Activated naive CD8-positive, alpha-beta T cell treated with anti-CD3 and anti-CD28 coated beads, Interleukin-2, amount 50 U/mL, for 16 hours (primary cell): ENCODE results near the gene THADA.

Experiments
- DNase-seq: peaks from one replicate; pipeline ENCODE4 v3.0.0-alpha.2; 2020; ENCODE audit warnings: low read depth, low spot score

The THADA gene

DNA sequence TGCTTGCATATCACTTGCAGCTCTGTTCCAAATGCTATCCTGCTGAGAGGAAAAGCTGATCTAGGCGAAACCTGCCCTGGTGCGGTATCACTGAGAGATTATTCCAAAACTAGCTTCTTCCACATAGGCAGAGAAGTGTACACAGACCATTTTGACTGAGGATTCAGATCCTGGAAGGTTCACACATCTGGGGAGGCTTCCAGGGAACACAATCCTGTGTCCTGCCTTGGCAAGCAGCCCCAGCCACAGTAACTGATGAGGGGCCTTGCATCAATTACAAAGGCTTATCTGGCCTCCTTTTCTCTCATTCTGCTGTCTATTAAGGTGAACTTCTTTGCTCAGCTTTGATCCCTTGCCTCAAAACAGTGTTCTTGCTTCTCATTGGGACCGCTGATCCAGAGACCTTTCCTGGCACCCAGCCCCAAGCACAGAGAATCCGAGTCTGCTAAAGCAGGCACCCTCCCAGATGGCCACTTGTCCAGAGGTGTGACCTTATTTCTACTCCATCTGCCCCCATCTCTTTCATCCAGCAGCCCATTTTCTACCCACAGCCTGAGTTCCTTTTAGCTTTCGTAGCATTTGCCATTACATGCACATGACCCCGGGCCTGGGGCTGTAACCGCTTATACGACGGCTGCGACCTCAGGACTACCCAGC lies 317.1 kb downstream of the THADA start:
- no peak for DNase-seq

DNA sequence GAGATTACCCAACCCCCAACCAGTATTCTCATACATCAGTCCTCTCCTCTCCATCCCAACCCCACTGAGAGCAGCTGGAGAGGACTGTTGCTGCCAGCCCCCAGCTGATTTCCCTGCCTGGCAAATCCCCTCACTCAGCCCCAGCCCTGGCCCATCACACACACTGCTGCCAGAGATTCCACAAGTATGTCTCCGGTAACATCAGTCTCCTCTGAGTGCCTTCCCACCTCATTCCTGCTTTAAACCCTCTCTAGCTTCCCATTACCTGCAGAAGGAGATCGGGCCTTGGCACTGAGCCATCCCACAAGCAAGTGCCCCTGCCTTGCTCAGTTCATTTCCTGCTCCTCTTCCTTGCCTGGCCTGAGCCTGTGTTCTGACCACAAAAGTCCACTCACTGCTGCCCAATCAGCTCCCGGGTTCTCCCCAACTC lies 318.9 kb downstream of the THADA start:
- no peak for DNase-seq

DNA sequence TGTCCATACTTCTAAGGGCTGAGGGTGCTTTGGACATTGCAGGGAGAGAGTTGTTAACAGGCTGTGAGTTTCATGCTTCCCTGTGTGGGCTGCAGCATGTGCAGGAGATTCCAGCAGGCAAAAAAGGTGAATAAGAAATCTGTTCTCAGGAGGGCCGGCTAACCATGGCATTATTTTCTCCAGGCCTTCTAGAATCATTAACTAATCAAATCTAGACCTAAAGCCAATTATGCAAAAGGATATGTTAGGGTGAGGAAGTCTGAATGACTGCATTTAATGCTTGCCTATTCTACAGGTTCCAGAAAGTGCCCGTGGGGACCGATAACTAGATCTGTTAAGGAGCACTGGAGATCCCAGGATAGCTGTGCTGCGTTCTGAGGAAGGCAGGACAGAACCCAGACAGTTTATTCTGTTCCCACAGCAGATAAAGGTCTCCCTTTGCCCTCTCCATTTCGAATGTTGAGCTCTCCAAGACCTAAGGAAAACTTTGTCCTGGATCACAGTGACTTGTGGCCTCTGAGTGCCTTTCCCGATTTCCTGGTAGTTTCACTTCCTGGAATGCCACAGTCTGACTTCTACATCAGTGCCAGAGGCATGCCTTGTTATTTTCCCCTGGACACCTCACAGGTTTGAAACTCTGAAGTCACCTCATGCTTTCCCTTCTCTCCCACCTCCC lies 319.4 kb downstream of the THADA start:
- no peak for DNase-seq

DNA sequence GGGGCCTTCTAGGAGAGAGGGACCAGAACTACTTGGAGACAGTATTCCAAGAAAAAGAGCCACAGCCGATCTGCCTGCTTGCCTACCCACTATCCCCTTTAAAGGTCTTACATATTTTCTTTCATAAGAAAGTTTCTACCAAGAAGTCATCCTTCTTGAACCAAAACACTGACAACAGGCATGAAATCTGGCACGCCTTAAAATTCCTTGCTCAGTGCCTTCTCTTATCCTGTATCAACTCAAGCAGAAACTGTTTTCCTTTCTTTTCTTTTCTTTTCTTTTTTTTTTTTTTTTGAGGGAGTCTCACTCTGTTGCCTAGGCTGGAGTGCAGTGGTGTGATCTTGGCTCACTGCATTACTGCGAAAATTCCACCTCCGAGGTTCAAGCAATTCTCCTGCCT lies 321.1 kb downstream of the THADA start:
- DNase-seq = no peak

DNA sequence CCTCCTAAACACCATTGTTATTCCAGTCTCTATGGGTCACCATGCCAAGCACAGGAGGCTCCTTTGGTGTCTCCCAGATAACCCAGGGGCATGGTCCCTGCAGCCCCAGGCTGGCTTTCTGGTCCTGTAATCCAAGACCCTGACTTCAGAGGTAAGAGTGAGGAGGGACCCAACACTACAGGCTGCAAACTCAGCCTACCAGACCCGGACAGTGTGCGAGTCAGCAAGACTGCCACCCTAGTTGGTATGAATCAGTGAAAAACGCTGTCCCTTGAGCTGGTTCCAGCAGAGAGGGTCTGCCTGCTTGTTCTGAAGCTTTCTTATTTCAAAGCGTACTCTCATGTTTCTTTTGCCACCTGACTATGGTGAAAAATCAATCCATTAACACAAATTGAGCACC lies 321.8 kb downstream of the THADA start:
- no peak for DNase-seq

DNA sequence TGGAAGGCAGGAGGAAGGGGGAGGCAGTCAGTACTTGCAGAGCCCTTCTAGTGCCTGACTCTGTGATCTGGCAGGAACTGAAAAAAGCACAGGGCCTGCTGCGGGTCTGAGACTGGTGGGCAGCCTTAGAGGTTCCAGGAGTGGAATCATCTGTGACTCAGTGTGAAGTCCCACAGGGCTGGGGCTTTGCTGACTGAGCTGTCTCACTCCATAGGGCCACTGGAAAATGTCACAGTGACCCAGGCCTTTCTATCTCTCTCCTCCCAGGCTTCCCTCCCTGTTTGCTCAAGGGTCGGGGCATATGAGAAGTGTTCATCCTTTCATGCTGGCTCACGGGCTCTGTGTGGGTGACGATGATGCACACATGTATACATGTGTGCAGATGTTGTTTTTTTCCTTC lies 322.3 kb downstream of the THADA start:
- DNase-seq = no peak

DNA sequence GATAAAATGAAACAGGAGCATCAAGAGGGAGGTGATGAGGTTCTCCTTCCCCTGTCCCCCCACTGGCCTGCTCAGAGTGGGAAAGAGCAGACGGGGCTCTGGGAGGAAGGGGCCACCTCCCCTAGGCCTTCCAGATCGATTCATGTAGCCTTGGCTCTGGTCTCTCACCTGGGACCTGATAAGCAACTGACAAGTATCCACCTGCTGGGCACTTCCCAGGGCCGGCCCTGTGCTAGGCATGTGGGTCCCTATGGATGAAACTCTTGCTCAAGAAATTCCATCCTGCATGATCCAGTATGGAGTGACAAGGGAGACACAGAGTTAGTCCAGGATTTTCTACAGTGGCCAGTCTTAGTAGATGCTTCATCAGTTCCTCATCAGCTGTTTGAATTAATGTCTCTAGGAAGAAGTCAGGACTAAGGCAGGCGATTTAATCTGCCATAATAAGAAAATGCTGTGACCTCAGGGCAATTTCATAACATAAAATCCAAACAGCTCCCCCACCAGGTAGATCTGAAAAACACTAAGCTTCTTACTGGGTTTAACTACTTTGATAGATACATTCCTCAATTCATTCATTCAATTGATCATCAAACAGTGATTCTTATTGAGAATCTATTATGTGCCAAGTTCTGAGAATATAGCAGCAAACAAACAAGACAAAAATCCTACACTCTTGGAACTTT lies 324.8 kb downstream of the THADA start:
- DNase-seq = no peak

DNA sequence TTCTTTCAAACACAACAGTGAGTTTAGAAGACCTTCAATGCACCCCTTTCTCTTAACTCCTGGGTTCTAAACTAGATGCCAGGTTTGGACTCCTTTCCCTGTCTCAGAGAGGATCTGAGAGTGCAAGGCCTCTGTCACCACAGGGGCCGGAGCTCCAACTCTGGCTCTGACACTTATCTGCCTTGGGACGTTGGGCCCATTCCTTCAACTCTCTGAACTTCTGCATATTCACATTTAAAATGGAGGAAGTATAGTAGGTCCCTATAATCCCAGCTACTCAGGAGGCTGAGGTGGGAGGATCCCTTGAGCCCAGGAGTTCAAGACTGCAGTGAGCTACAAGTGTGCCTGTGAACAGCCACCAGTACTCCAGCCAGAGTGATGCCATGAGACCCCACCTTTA lies 325.4 kb downstream of the THADA start:
- DNase-seq = no peak

DNA sequence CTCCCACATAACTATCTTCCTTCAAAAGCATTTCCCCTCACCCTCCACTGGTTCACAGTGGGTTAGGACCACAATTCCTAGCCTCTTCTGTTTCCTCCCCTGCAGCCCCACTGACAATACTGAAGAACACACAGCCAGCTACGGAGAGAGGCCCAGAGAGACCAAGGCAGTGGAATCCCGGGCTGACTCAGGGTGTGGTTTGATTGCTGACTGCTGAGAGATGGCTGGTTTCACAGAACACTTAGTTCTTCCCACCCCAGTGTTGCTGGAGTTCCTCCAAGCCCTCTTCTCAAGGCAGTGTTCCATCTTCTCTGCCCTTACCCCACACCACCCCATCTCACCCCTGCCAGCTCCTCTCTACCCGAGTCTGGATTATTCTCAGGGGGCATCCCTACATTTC lies 326.1 kb downstream of the THADA start:
- no peak for DNase-seq

DNA sequence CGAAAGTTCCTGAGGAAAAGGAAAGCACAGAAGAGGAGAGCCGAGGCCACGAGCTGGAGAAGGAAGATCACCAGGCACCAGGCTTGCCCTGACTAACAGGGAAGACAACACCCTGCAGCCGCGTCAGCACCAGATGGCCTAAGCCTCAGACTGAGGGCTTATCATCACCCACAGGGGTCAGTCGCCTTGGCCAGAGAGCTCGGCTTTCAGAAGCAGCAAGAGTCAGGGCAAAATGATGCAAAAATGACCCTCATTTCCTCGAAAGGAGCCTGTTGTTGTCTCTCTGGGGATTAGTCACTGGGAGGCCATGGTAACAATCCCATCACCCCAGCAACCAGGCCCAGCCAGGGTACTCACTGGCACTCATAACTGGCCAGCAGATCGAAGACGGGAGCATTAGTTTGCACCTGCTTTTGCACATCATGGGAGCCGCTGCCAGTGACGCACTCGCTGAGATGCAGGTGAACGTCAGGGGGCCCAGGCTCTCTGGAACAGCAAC lies 326.7 kb downstream of the THADA start:
- no peak for DNase-seq

DNA sequence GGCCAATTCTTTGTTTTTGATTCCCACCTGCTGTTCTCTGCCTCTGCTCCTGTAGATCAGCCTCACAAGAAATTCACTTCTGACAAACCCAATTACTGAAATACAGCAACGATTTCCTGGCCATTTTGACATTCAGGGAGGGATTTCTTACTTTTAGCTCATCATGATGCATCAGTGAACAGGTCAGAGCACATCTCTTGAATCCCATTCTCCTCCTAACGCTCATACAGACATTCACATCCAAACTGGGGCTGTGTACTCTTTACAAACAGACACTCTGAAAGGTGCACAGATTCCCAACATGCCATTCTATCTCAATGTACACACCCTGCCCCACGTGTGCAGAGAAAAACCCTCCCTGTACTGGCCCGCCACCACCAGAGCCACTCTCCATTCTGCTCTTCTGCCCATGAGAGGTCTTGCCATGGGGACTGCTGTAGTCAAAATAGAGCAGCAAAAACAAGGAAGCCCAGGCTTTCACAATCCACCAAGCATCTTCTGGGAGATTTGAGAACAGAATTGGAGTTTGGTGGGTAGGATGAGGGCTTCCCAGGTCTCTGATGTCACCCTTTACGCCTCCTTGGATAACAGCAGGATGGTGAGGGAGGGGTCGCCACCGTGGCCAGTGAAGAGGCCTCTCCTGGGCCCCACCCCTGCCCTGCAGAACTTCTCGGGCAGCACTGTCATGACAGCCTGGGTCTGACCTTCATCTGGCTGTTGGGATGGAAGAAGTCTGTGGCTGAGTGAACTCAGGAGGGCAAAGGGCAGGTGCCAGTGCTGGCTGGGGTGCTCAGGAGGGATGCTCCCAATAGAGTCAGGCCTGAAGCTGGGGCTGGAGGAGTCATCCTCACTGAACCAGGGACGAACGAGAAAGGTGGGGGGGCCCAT lies 327.5 kb downstream of the THADA start:
- DNase-seq = no peak

DNA sequence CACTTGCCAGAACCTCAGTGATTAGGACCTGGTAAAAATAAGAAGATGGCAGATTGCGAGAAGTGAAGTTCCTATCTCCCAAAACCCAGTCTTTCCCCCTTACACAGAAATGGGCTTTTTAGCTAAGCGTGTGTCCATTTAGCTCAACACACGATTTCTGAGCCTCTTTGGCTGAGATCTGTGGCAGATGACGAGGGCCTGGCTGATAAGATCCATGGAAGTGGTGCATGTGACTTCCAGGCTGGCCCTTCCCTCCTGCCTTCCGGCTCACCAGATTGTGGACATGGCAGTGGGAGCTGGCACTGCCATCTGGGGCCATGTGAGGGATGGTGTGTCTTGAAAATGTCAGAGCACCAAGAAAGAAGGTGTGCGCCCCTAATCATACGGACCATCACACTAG lies 328.5 kb downstream of the THADA start:
- DNase-seq = no peak

DNA sequence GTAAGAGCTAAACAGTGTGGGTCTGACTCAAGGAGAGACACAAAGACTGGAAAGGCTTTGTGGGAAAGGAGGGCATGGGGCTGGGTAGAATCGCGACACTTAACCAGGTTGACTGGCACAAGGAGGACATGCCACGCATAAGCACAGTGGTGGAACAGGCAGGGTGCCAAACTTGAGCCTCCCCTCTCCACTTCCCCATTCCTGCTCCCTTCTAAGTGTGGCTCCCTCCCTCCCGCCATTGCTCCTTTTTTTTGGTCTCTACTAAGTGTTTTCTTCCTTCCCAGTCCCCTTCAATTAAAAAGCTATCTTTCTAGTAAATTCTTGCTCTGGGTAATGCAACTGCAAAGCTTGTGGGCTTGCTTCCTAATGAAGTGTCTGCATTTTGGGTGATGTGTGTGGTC lies 329.1 kb downstream of the THADA start:
- no peak for DNase-seq

DNA sequence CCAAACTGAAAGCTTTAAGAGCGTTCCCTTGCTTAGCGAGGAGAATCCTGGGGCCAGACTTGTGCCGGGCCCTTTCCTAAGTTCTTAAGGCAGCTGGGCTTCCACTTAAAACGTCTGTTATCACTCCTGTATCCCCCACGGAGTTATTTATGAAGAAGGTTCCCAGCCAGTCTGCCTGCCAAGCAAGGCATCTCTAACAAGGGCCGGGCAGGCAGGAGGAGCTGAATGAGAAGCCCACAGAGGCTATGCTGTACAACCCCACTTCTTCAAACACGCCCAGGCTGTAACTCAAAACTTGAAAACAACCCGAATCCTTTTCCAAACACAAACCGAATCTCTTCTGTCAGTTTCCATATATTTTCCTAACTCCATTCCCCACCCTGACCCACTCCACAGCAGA lies 330.4 kb downstream of the THADA start:
- DNase-seq = no peak

DNA sequence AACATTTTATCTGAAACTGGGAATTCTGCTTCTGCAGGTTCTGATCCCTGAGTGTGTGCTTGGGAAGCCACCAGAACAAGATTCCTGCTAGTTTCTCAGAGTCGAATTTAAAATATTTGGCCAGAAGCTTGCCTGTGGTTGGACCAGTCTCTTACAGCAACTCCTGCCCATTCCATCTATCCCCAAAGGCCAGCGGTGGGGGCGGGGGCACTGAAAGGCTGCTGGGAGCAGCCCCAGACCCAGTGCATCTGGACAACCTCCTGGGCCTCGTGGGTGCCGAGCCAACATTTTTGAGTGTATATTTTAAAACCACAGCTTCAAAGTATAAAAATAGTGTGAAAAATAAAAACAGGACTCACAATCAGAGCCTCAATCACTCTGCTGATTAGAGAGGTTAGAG lies 330.8 kb downstream of the THADA start:
- DNase-seq = no peak

DNA sequence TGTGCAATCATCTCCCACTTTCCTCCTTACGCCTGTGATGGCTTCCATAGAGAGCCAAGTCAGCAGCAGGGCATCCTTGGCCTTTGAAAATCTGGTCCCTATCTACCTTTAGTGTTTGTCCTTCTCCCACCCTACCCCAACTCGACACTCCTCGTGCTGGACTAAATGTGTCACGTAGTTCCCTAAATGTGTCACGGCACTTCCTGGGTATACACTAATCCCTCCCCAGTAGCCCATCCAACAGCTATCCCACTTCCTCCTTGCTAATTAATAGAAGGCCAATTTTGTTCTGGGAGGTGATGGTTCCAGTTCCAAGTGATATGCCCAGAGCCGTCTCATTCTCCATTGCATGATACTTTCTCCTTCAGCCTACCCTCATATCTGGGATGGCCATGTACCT lies 332.9 kb downstream of the THADA start:
- no peak for DNase-seq

DNA sequence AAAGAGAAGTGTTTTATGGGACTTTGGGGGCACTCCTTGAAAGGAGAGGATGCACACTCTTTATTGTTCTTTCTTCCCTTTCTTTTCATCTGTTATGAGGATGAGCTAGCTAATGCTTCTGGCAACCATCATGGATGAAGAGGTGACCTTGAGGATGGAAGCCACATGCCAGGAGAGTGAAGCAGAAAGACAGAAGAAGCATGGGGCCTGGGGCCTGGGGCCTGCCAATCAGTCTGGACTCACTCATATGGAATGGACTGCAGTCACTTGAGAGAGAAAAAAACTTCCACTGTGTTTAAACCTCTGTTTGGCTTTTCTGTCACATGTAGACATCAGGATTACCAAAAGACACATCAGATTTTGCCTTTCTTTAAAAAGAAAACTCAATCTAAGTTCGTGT lies 333.6 kb downstream of the THADA start:
- DNase-seq = no peak

DNA sequence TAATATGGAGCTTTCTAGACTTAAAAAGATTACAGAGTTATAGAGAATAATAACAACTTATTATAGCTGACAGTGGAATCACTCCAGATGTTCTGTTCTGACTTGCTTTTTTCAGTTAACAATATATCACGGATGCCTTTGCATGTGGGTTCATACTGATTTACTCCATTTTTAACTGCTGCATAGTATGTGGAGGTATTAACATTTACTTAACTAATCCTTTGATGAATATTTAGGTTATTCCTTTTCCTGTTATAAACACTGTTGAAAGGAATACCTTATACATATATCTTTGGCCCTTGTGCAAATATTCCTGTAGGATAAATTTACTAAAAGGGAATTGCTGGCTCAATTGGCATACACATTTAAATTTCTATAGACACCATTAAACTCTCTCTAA lies 336.3 kb downstream of the THADA start:
- DNase-seq = no peak

DNA sequence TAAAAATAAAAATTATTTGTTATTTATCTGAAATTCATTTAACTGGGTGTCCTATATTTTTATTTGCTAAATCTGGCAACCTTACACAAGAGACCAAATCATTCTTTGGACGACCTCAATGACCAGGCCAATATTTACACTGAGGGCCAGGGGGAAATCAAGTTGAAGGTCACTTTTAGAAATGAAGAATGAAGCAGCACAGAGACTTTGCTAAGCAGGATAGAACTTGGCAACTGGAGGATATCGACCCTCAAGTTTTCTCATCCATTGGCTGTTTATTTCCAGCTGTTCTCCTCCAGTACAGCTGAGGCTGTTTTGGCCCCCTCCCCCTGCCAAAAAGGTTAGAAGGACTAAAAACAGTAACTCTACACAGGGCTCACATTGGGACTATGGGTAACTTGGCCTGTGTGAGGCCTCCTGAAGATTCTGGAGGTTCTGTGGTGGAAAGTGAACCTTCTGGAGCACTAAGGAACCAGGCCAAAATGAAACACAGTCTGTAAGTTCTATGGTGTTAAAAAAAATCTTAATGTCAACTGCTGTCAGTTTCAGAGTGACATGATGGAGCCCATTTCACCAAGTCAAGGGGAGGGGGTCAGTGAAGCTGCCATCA lies 337.2 kb downstream of the THADA start:
- DNase-seq = no peak

DNA sequence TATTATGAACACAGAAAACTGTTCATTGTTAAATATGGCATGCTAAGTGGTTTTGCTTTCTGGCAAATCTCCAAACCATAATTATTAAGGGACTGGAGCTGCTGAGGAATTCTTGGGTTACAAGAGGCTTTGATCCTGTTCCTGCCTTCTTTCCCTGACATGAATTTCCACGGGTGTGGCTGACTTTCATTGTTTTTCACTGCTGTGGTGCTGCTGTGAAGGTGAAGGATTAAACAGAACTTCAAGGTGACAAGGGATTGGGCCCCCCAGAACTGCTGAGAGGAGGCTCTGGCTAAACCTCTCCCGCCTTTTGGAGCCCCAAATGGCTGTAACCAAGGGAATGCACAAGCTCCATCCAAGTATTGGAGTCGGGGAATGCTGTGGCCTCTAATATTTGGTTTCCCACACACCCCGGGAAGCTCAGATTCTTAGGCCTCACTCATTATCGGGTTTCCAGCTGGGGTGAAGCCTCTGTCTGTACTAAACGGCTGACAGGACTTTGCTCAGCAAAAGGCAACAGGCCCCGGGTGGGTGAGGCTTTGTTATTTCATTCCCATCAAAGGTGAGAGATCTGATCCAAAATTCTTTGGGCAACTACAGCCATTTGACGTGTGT lies 340.4 kb downstream of the THADA start:
- no peak for DNase-seq

DNA sequence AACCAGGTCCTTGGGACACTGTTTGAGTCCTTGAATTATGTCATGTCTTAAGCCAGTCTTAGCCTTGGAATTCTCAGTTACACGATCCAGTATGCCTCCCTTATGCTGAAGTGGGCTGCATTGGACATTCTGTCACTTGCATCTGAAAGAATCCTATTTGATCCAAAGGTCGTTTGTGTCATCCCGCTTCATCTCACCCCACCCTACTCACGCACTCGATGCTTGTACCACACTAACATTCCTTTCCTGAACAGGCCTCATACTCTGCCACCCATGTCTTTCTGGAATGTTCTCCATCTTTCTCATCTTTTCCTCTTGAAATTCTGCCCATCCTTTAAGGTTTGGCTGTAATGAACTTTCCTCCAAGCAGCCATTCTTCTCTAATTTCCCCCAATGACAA lies 341.5 kb downstream of the THADA start:
- DNase-seq = no peak
